ENCODE results near the gene UBE2G1.

The UBE2G1 gene

DNA sequence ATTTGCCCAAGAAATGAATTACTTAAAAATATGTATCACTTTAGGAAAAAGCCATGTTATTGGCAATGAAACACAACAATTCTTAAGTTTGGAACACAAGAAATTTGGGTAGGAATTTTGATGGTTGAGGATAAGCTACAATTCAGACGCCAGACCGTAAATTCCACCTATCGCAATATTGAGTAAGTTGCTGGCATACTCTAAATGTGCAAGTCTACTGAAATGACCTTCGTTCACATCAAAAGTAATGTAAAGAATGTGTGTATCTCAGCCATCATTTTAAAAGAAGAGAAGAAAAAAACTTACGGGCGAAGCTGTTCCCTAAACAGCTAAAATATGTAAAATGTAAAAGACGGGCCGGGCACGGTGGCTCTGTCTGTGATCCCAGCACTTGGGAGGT is 33.4 kb downstream of the UBE2G1 start:
- Histone ChIP-seq H3K36me3 (ENCODE audit: insufficient read depth, low read length) (no peaks in the 10 kb centered on the region), H3K4me2 (ENCODE audit: insufficient read depth, low read length) (no peak overlapping the region), H3K9me3 (ENCODE audit: insufficient read depth, low read length, severe bottlenecking) (no peaks in the 10 kb centered on the region), H4K20me1 (ENCODE audit: insufficient read depth, low read length) (peaks cover 62% of the 10 kb centered on the region), H3K4me1 (ENCODE audit: insufficient read depth, low read length) (peaks cover 7% of the 10 kb centered on the region; the same call in 1 of the 2 replicates), H3K79me2 (ENCODE audit: insufficient read depth, low read length) (peaks cover 97% of the 10 kb centered on the region), H2AFZ (ENCODE audit: low read depth, low read length) (no peak overlapping the region), H3K27me3 (ENCODE audit: insufficient read depth, low read length, poor library complexity) (no peaks in the 10 kb centered on the region), H3K9ac (ENCODE audit: low read depth, low read length) (no peak overlapping the region), H3K27ac (ENCODE audit: low read length) (no peak overlapping the region), H3K4me3 (ENCODE audit: low read depth in 1 of 2, low read length in 2 of 2) (no peak overlapping the region)
- ATAC-seq (ENCODE audit: insufficient read depth, low read depth), result no peak
- TF ChIP-seq EZH2 (IDR thresholded peaks at IDR 0.05; ENCODE audit: borderline replicate concordance, low read depth, low read length, severe bottlenecking), result no peak
- TF ChIP-seq, protein P1, sequence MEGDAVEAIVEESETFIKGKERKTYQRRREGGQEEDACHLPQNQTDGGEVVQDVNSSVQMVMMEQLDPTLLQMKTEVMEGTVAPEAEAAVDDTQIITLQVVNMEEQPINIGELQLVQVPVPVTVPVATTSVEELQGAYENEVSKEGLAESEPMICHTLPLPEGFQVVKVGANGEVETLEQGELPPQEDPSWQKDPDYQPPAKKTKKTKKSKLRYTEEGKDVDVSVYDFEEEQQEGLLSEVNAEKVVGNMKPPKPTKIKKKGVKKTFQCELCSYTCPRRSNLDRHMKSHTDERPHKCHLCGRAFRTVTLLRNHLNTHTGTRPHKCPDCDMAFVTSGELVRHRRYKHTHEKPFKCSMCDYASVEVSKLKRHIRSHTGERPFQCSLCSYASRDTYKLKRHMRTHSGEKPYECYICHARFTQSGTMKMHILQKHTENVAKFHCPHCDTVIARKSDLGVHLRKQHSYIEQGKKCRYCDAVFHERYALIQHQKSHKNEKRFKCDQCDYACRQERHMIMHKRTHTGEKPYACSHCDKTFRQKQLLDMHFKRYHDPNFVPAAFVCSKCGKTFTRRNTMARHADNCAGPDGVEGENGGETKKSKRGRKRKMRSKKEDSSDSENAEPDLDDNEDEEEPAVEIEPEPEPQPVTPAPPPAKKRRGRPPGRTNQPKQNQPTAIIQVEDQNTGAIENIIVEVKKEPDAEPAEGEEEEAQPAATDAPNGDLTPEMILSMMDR (IDR thresholded peaks at IDR 0.05; ENCODE audit: borderline replicate concordance, extremely low read depth, low read length, poor library complexity, severe bottlenecking), result no peak
- DNase-seq, result no peak

DNA sequence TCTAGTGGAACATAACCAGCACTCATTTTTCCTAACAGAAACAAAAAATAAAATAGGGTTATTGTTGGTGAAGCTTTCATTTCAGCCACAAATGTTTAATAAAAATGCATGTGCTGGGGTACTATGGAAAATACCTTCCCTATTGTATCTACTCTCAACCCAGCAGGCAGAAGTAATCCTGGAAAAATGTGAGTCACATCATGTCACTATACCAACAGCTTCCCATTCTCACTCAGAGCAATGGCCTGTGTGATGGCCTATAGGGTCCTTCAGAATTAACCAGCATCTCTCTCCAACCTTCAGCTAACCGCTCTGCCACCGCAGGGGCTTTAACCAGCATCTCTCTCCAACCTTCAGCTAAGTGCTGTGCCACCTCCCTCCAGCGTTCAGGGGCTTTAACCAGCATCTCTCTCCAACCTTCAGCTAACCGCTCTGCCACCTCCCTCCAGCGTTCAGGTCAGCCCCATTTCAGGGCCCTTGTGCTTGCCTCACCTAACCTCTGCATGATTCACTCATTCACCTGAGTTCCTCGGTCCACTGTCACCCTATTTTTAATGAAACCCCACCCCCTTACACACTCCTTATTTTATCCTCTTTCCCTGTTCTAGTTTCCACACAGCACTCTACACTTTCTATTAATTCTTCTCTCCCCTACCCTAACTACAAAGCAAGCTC is 34.0 kb downstream of the UBE2G1 start:
- Histone ChIP-seq H4K20me1 (ENCODE audit: insufficient read depth, low read length) (peaks cover 67% of the 10 kb centered on the region), H3K4me3 (ENCODE audit: low read depth in 1 of 2, low read length in 2 of 2) (no peak overlapping the region), H3K36me3 (ENCODE audit: insufficient read depth, low read length) (peaks cover 5% of the 10 kb centered on the region; the same call in 1 of the 2 replicates), H2AFZ (ENCODE audit: low read depth, low read length) (no peak overlapping the region), H3K27me3 (ENCODE audit: insufficient read depth, low read length, poor library complexity) (no peaks in the 10 kb centered on the region), H3K27ac (ENCODE audit: low read length) (no peak overlapping the region), H3K9ac (ENCODE audit: low read depth, low read length) (no peak overlapping the region), H3K4me2 (ENCODE audit: insufficient read depth, low read length) (no peak overlapping the region), H3K79me2 (ENCODE audit: insufficient read depth, low read length) (peaks cover 97% of the 10 kb centered on the region), H3K9me3 (ENCODE audit: insufficient read depth, low read length, severe bottlenecking) (no peaks in the 10 kb centered on the region), H3K4me1 (ENCODE audit: insufficient read depth, low read length) (peaks cover 7% of the 10 kb centered on the region; the same call in 1 of the 2 replicates)
- TF ChIP-seq, protein P1 (IDR thresholded peaks at IDR 0.05; ENCODE audit: borderline replicate concordance, extremely low read depth, low read length, poor library complexity, severe bottlenecking), result no peak
- TF ChIP-seq EZH2 (IDR thresholded peaks at IDR 0.05; ENCODE audit: borderline replicate concordance, low read depth, low read length, severe bottlenecking), result no peak
- DNase-seq, result no peak
- ATAC-seq (ENCODE audit: insufficient read depth, low read depth), result no peak

DNA sequence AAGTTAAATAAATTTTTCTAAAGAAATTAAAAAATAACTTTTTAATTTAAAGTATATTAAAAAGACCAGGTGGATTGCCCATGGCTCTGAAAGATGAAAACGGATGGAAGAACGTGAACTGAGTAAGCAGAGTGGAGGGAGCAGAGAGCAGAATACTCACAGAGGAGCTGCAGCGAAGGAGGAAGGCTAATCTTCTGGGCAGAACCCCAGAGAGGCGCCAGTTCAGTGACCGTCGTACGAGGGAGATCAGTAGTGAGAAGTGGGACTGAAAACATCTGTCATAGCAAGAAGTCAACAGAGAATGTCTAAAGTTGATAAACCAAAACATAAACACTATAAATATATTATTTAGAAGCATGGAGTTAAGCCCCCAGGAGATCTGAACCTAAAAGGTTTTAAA is 34.9 kb downstream of the UBE2G1 start:
- H3K9me3 ChIP-seq (ENCODE audit: insufficient read depth, low read length, severe bottlenecking), result no peaks in the 10 kb centered on the region
- H3K4me2 ChIP-seq (ENCODE audit: insufficient read depth, low read length), result no peak overlapping the region
- peaks cover 97% of the 10 kb centered on the region for H3K79me2 ChIP-seq (ENCODE audit: insufficient read depth, low read length)
- no peak overlapping the region for H2AFZ ChIP-seq (ENCODE audit: low read depth, low read length)
- H3K27me3 ChIP-seq (ENCODE audit: insufficient read depth, low read length, poor library complexity), result no peaks in the 10 kb centered on the region
- no peak overlapping the region for H3K27ac ChIP-seq (ENCODE audit: low read length)
- no peak overlapping the region for H3K9ac ChIP-seq (ENCODE audit: low read depth, low read length)
- DNase-seq, result no peak
- peaks cover 6% of the 10 kb centered on the region; the same call in 1 of the 2 replicates for H3K36me3 ChIP-seq (ENCODE audit: insufficient read depth, low read length)
- H3K4me3 ChIP-seq (ENCODE audit: low read depth in 1 of 2, low read length in 2 of 2), result no peak overlapping the region
- peaks cover 7% of the 10 kb centered on the region; the same call in 1 of the 2 replicates for H3K4me1 ChIP-seq (ENCODE audit: insufficient read depth, low read length)
- H4K20me1 ChIP-seq (ENCODE audit: insufficient read depth, low read length), result peaks cover 66% of the 10 kb centered on the region
- ATAC-seq (ENCODE audit: insufficient read depth, low read depth), result no peak
- no peak for TF ChIP-seq EZH2 (IDR thresholded peaks at IDR 0.05; ENCODE audit: borderline replicate concordance, low read depth, low read length, severe bottlenecking)
- TF ChIP-seq, protein P1 (IDR thresholded peaks at IDR 0.05; ENCODE audit: borderline replicate concordance, extremely low read depth, low read length, poor library complexity, severe bottlenecking), result no peak

Measured in DND-41 (cell line).